GM18499 (cell line): Measurements from ENCODE around the gene DDX3X.
"Not testable (repeated sequence)": the region's sequence is repeated elsewhere in the genome, so short reads cannot be mapped to it uniquely, and the experiment has no call there.

Experiments used
- ATAC-seq: cut with Tn5 transposase; IDR thresholded peaks from one replicate; pipeline ENCODE4 v1.9.1; 2021; ENCODE audit warnings: moderate number of reproducible peaks; ENCODE audit not compliant: insufficient read depth, unreplicated experiment

Gene DDX3X

DNA sequence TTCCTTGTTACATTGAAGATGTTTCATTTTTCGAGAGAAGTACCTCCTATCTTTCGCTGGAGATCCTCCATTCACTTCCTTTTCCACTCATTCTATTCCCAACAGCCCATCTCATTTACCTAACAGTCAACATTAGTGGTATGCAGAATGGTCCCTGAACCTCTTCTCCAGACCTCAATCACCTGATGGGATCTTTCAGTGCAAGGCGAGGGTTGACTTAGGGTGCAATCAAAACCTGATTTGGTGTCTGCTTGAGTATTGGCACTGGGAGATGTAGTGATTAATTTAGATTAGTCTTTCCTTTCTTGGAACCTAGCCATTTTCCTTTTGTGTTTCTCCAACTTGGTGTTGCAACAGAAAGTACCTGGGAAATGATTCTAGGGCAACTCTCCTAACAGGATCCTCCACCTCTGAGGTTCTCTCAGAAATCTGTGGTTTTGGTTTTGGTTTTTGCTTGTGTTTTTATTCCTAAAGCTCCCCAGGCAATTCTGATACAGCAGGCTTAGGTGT is 18.4 kb downstream of the DDX3X start:
- ATAC-seq = no peak

DNA sequence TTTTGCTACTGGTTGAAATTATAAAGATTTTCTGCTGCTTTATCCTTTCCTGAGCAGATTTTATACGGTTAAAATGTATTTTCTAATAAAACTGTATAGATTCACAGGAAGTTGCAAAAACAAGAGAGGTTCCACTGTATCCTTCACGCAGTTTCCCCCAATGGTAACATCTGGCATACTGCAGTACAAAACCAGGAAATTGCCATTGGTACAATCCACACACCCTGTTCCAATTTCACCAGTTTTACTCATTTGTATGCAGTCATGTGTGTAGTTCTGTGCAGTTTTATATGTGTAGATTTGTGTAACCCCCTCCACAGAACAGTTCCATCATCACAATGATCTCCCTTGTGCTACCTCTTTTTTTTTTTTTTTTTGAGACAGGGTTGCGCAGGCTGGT is 20.0 kb downstream of the DDX3X start:
- no peak for ATAC-seq

DNA sequence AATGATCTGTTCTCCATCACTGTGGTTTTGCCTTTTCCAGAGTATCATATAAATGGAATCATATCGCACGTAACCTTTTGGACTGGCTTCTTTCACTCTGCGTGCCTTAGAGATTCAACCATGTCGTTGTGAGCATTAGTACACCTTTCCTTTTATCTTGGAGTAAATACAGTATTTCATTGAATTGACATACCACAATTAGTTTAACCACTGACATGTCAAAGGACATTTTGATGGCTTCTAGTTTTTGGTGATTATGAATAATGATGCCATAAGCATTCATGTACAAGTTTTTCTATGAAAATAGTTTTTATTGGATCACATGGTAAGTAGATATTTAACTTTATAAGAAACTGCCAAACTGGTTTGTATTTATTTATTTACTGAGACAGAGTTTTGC is 35.2 kb downstream of the DDX3X start:
- no peak for ATAC-seq

DNA sequence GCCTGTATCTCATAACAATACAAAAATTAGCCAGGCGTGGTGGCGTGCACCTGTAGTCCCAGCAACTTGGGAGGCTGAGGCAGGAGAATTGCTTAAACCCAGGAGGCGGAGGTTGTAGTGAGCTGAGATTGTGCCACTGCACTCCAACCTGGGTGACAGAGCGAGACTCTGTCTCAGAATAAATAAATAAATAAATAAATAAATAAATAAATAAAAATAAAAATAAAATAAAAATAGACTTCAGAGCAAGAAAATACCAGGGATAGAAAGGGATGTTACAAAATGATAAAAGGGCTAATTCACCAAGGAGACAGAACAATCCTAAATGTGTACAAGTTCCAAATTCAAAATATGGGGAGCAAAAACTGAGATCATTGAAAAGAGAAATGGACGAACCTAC is 37.6 kb downstream of the DDX3X start:
- not testable (repeated sequence) for ATAC-seq

DNA sequence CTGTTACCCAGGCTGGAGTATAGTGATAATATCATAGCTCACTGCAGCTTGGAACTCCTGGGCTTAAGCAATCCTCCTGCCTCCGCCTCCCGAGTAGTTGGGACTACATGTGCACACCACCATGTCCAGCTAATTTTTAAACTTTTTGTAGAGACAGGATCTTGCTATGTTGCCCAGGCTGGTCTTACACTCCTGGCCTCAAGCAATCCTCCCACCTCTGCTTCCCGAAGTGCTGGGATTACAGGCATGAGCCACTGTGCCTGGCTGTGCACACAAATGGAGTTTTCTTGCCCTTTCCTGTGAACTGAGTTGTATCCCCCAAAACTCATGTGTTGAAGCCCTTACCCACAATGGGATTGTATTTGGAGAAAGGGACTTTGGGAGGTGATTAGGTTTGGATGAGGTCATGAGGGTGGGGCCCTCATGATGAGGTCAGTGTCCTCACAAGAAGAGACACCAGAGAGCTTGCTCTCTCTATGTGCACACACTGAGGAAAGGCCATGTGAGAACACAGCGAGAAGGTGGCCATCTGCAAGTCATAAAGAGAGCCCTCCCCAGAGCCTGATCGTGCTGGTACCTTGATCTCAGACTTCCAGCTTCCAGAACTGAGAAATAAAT is 40.1 kb downstream of the DDX3X start:
- ATAC-seq = no peak

DNA sequence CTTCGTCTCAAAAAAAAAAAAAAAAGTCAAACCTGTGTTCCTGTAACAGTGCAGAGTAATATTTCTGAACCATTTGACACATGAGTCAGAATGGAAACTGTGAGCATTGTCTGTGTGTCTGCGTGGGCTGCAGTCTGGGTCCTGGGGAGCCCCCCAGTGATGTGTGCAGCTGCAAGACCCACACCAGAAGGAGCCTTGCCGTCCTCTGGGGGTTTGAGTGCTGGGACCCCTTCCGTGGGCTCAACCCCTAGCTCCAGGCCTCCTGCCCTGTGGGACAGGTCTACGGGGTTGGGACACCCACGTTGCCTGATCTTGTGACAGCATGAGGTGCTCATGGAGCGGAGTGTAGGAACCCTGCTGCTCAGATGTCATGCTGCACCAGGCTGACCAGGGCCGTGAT is 43.7 kb downstream of the DDX3X start:
- ATAC-seq = no peak

DNA sequence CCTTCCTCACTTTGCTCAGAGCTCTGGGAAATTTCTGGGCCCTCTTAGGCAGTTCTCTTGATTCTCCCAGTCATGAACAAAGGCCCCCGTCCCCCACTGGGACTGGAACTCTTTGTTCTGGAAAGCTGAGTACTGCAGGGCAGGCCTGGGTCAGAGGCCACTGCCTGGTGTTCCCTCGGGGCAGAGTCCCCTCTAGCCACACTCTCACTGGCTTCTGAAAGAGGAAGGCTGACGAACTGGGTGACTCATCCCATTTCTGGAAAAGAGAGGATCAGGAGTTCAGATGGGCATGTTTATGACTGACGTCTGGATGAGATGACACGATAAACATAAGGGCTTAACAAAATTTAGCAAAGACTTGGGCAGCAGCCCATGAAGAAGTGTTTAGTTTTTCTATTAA is 47.7 kb downstream of the DDX3X start:
- ATAC-seq = no peak

DNA sequence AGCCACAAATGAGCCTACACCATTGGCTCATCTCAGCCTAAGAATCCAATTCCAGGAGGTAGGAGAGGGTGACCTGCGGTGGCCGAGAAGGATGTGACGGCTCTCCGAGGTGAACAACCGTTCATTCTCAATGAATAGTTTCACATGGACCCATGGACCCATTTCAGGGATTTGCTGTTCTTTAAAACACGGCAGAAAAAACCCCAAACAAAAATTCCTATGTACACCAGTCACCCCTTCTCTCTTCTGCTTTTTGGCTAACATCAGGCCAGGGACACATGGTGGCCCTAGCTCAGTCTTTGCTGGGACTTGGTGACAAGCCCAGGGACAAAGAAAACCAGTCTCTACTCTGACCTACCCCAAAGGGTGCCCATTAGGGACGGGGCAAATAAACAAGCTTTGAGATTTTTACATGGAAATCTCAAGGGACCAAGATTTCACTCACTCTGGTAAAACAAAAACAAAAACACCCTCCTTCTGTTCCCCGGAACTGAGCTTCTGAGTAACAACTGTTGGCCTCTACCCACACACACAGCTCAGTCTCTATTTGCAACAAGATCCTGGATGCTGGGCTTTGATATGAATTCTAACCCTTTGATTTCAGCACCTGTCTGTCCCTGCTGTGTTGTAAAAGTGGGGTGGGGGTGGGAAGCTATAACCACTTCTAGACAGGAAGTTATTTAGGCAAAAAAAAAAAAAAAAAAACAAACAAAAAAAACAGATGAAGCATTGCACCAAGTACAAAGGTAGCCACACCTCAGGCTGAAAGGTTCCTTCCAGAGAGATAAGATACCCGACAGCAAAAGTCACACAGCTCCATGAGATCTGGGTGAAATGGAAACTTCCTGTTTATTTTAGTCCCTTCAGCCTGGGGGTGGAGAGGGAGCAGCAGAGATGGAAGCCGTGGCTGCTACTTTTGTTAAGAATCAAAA is 49.0 kb downstream of the DDX3X start:
- ATAC-seq = no peak

DNA sequence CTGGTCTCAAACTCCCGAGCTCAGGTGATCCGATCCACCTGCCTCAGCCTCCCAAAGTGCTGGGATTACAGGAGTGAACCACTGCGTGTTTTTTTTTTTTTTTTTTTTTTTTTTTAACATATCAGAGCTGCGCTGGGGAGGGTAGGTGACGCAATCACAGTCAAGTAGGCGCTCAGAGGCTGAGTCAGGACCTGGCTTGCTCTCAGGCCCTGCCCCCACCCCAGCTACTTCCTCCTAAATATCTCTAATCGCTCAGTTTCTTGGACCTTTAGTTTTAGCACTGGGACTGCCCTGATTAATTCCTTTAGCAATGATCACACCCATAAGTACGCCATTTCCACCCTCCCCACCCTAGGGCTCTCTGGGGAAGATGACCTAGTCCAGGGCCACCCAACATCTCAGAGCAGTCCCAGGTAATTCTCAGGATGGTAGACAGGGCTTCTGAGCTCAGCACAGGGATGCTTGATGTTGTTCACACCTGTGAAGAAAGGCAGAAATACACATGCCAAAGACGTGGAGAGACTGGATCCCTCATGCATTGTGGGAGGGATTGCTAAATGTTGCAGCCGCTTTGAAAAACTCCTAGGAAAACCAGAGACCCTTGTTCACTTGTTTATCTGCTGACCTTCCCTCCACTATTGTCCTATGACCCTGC is 50.2 kb downstream of the DDX3X start:
- no peak for ATAC-seq

DNA sequence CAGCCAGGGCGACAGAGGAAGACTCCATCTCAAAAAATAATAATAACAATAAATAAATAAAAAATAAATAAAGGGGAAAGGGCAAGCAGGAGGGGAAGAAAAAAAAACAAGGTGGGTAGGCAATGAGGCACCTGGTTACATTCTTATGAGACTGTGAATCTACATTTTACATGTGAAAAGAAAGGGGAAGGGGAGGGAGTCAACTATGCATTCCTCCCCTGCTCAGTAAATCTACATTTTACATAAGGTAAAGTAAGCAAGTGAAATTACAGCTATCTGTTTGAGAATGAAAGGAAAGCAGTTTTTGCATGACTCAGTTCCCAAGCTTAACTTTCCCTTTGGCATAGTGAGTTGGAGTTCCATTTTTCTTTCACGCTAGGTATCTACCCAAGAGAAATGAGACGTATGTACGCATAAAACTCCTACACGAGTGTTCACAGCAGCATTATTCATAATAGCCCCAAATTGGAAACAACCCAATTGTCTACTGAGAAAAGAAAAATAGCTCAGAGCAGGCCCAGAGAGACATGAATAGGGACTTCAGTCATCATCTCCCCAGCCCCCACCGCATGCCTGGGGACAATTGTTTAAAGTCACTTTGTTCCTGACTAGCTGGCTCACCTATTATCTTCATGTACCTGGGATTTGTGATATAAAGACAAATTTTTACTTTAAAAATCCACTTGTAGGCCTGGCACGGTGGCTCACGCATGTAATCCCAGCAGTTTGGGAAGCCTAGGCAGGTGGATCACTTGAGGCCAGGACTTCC is 52.4 kb downstream of the DDX3X start:
- ATAC-seq = no peak

DNA sequence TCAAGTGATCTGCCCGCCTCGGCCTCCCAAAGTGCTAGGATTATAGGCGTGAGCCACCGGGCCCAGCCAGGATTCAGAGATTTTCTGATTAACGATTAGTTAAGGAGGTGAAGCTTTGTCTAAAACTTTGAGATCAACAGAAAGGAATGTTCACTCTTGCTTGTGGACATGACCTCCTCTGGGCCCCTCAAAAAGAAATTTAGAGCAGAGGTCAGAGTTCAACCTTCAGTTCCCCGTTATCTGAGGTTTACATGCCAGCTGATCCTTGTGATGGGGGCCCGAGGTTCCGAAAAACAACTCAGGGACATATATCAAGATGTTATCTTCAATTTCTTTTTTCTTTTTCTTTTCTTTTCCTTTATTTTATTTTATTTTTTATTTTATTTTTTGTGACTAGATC is 54.6 kb downstream of the DDX3X start:
- ATAC-seq = no peak

DNA sequence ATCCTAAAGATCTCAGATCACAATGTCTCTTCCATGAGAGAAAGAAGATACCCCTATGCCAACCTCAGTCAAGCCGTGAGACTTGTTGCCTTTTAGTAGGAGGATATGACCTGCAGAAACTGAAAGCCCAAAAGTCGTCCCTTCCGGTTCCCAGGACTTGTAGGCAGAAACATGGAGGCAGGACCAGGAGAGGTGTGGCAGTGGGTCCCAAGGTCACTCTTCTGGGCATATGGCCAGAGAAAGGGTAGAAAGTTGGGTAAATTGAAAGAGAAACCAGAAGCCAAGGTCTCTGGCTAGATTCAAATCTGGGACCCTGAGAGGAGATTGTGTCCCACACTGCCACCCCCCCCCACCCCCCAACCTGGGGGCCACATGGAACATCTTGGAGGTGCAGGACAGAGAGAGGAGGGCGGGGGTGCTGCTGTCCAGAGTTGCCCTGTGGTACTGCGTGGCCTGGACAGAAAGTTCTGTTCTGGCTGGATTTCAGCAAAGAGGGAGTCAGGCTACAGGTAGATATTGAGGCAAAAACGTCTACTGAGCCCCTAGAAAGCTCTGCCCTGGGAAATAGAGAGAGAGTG is 55.4 kb downstream of the DDX3X start:
- ATAC-seq = no peak

DNA sequence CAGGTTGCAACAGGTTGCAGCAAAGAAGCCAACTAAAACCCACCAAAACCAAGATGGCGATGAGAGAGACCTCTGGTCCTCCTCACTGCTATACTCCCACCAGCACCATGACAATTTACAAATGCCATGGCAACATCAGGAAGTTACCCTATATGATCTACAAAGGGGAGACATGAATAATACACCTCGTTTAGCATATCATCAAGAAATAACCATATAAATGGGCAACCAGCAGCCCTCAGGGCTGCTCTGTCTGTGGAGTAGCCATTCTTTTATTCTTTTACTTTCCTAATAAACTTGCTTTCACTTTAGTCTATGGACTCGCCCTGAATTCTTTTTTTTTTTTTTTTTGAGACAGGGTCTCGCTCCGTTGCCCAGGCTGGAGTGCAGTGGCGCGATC is 56.6 kb downstream of the DDX3X start:
- ATAC-seq = not testable (repeated sequence)

DNA sequence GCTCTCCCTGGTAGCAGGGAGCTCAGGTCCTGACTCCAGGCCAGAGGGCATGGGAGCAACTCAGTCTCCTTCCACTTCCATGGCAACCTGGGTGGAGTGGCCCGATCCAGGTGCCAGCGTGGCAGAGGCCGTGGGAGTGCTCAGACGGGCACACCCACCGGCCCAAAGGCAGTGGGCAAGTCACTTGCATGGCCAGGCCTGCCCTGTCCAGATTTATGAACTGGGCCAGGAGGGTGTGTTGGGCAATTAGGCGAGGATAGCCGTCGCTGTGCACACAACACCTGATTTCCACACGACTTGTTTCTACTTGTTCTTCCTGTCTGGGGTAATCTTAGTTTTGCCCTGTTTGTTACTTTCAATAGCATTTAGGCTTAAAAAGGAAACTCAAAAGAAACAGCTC is 57.6 kb downstream of the DDX3X start:
- ATAC-seq = no peak

DNA sequence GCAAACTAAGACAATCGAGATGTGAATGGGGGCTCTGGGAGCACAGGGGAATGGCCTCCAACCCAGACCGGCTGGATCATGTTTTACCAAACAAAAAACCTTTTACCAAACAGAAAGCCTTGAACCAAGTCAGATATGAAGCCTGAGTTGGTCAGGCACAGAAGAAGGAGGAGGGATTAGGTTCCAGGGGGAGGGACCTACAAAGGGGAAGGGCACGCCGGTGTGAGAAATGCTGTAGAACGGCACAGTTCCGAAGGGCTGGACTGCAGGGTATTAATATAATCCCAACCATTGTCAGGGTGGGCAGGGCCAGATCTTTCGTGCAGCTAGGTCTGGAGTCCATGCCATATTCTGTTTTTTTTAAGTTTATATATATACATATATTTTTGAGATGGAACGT is 60.3 kb downstream of the DDX3X start:
- ATAC-seq = no peak

DNA sequence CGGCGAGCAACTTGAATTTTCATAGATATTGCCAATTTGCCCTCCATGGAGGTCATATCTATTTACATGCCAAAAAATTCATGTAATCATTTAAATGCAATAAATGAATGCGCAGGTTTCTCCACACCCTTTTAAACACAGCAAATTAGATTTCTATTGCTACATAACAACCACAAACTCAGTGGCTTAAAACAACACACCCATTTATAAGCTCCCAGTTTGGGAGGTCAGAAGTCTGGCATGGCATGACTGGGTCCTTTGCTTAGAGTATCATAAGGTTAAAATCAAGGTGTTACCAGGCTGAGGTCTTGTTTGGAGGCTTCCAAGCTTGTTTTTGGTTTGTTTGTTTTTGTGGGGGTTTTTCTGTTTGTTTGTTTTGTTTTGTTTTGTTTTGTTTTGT is 63.3 kb downstream of the DDX3X start:
- no peak for ATAC-seq

DNA sequence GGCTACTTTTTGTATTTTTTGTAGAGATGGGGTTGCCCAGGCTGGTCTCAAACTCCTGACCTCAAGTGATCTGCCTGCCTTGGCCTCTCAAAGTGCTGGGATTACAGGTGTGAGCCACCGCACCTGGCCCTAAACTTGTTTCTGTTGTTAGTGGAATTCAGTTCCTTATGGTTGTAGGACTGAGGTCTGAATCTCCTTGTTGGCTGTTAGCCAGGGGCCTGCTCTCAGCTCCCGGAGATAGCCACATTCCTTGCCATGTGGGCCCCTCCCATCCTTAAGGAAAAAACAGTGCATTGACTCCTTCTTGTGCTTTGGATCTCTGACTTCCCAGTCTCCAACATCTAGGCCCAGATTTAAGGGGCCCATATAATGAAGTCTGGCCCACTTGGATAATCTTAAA is 63.8 kb downstream of the DDX3X start:
- ATAC-seq = no peak

DNA sequence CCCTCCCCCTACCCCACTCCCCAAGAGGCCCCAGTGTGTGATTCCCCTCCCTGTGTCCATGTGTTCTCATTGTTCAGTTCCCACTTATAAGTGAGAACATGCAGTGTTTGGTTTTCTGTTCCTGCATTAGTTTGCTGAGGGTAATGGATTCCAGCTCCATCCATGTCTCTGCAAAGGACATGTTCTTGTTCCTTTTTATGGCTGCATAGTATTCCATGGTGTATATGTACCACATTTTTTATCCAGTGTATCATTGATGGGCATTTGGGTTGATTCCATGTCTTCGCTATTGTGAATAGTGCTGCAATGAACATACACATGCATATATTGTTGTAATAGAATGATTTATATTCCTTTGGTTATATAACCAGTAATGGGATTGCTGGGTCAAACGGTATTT is 68.6 kb downstream of the DDX3X start:
- not testable (repeated sequence) for ATAC-seq

DNA sequence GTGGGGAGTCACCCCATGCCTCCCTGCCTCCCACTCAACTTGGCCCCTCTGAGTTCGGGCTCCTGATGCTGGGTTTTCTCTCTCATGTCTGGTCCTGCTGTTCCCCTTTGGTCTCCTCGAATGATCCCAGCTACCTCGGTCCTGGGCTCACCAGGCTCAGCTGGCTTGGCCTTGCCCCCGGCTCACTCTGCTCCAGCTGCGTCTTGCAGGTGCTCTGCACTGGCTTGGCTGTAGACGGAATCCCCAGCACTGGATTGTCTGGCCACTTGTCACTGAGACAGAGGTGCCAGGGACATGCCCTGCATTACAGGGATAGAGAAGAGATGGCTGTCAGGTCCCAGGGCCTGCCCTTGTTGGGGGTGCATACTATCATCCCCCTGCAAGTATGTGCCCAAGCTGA is 71.6 kb downstream of the DDX3X start:
- no peak for ATAC-seq

DNA sequence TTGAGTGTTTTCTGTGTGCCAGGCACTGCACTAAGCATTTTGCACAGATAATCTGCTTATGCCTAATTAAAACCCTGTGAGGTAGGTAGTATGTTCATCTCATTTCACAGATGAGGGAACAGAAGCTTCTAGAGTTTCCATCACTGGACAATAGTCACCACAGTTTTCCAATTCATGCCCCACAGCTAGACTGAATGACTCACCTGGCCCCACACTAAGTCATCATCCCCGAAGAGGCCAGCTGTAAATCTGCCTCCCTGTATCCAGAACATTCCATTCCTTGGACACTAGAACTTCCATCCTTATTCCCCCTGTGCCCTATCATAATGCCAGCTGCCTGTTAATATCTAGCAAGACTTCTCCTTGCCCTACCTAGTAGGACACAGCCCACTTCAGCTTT is 72.2 kb downstream of the DDX3X start:
- ATAC-seq = no peak
